ENCODE data around the gene TRIM27. TPM values are rescaled to one million over a fixed set of nuclear protein-coding genes. Genes with fewer than 3 reads are reported as not detected.

Gene TRIM27
- total and polyA plus RNA-seq, 3 experiments from 2014 or later = 61.6 to 69.2 (median 67.7) TPM

GRCh38 chr6:28901831-28902230 is 22.0 kb downstream of the TRIM27 start:
- Histone ChIP-seq H3K27ac (ENCODE audit: low read depth, low read length) (no peak overlapping the region), H3K36me3 (ENCODE audit: insufficient read depth, low read length) (peaks cover 32% of the 10 kb centered on the region), H3K4me1 (ENCODE audit: insufficient read depth, low read length) (peaks cover 7% of the 10 kb centered on the region), H3K4me3 (ENCODE audit: low read length) (no peak overlapping the region), H3K9me3 (ENCODE audit: low read length) (no peaks in the 10 kb centered on the region), H3K27me3 (ENCODE audit: insufficient read depth, low read length, poor library complexity, severe bottlenecking) (no peaks in the 10 kb centered on the region)
- peak overlapping the region in 1 of 7 donors; percentile 49 for H3K4me3 Mint-ChIP-seq
- CTCF ChIA-PET = no interaction called here
- peak overlapping the region in 2 of 8 donors; percentile 46 to 63 for H3K27ac Mint-ChIP-seq
- peaks cover 10 to 16% (median 15%) of the 10 kb centered on the region in 3 donors for H3K4me1 Mint-ChIP-seq
- no peak for DNase-seq
- POLR2A ChIA-PET = no interaction called here
- no peaks in the 10 kb centered on the region for H3K9me3 Mint-ChIP-seq
- peaks cover 6 to 63% (median 24%) of the 10 kb centered on the region in 3 donors for H3K36me3 Mint-ChIP-seq
- H3K27me3 Mint-ChIP-seq = no peaks in the 10 kb centered on the region

GRCh38 chr6:28900577-28901256 is 23.1 kb downstream of the TRIM27 start:
- H3K36me3 ChIP-seq (ENCODE audit: insufficient read depth, low read length) = peaks cover 25% of the 10 kb centered on the region
- no peak overlapping the region for H3K27ac ChIP-seq (ENCODE audit: low read depth, low read length)
- no peak overlapping the region for H3K4me3 Mint-ChIP-seq
- ChIA-PET CTCF (no interaction called here), POLR2A (no interaction called here)
- peaks cover 12 to 22% (median 17%) of the 10 kb centered on the region in 3 donors for H3K4me1 Mint-ChIP-seq
- H3K4me1 ChIP-seq (ENCODE audit: insufficient read depth, low read length) = peaks cover 7% of the 10 kb centered on the region
- no peaks in the 10 kb centered on the region for H3K27me3 ChIP-seq (ENCODE audit: insufficient read depth, low read length, poor library complexity, severe bottlenecking)
- peak overlapping the region in 3 of 8 donors; percentile 6 to 82 (median 59) for H3K27ac Mint-ChIP-seq
- peaks cover 3 to 6% of the 10 kb centered on the region in 2 donors for H3K27me3 Mint-ChIP-seq
- H3K36me3 Mint-ChIP-seq = peaks cover 6 to 65% (median 22%) of the 10 kb centered on the region in 3 donors
- H3K4me3 ChIP-seq (ENCODE audit: low read length) = no peak overlapping the region
- no peak for DNase-seq
- H3K9me3 ChIP-seq (ENCODE audit: low read length) = no peaks in the 10 kb centered on the region
- peaks cover 0 to 4% (median 4%) of the 10 kb centered on the region in 5 donors for H3K9me3 Mint-ChIP-seq

- H3K36me3 Mint-ChIP-seq = peaks cover 6 to 49% (median 17%) of the 10 kb centered on the region in 3 donors
- CTCF ChIA-PET = interaction anchor here (1.1 to 5.6 kb wide), 7 partner anchors 12 to 88 kb away, joined by 3 to 37 read pairs (median 5); partner anchors contain the start of gene TRIM27
- Histone ChIP-seq H3K4me3 (ENCODE audit: low read length) (no peak overlapping the region), H3K4me1 (ENCODE audit: insufficient read depth, low read length) (peaks cover 7% of the 10 kb centered on the region), H3K27ac (ENCODE audit: low read depth, low read length) (no peak overlapping the region), H3K9me3 (ENCODE audit: low read length) (no peaks in the 10 kb centered on the region), H3K36me3 (ENCODE audit: insufficient read depth, low read length) (peaks cover 16% of the 10 kb centered on the region), H3K27me3 (ENCODE audit: insufficient read depth, low read length, poor library complexity, severe bottlenecking) (no peaks in the 10 kb centered on the region)
- peaks cover 15 to 27% (median 22%) of the 10 kb centered on the region in 3 donors for H3K4me1 Mint-ChIP-seq
- H3K4me3 Mint-ChIP-seq = peak overlapping the region in 6 of 7 donors; percentile 43 to 99 (median 74)
- H3K27me3 Mint-ChIP-seq = peaks cover 3 to 8% of the 10 kb centered on the region in 2 donors
- POLR2A ChIA-PET = interaction anchor here (0.6 to 0.8 kb wide), 3 partner anchors 17 to 37 kb away, joined by 3 to 6 read pairs (median 3); no protein-coding TSS in a partner anchor
- DNase-seq = no peak
- peak overlapping the region in 7 of 8 donors; percentile 46 to 100 (median 66) for H3K27ac Mint-ChIP-seq
- peaks cover 0 to 4% (median 4%) of the 10 kb centered on the region in 5 donors for H3K9me3 Mint-ChIP-seq
Measured at GRCh38 chr6:28898710-28898965, 25.1 kb downstream of the TRIM27 start.

GRCh38 chr6:28897369-28897745 is 26.4 kb downstream of the TRIM27 start:
- ChIA-PET CTCF (interaction anchor here (0.9 to 5.6 kb wide), 8 partner anchors 12 to 59 kb away, joined by 3 to 37 read pairs (median 10); partner anchors contain the start of gene TRIM27), POLR2A (interaction anchor here (0.6 to 3.7 kb wide), 7 partner anchors 12 to 1004 kb away, joined by 3 to 32 read pairs (median 19); partner anchors contain the start of gene TRIM27)
- H3K27me3 Mint-ChIP-seq = peaks cover 3 to 10% of the 10 kb centered on the region in 2 donors
- peak overlapping the region; percentile 99 to 100 (median 99) for H3K27ac Mint-ChIP-seq
- no peaks in the 10 kb centered on the region for H3K9me3 ChIP-seq (ENCODE audit: low read length)
- no peak for DNase-seq
- peaks cover 7% of the 10 kb centered on the region for H3K4me1 ChIP-seq (ENCODE audit: insufficient read depth, low read length)
- H3K36me3 Mint-ChIP-seq = peaks cover 0 to 37% (median 9%) of the 10 kb centered on the region in 3 donors
- H3K27me3 ChIP-seq (ENCODE audit: insufficient read depth, low read length, poor library complexity, severe bottlenecking) = no peaks in the 10 kb centered on the region
- H3K36me3 ChIP-seq (ENCODE audit: insufficient read depth, low read length) = peaks cover 6% of the 10 kb centered on the region
- H3K4me3 Mint-ChIP-seq = peak overlapping the region; percentile 98 to 100 (median 99)
- peak overlapping the region; percentile 99 for H3K27ac ChIP-seq (ENCODE audit: low read depth, low read length)
- peak overlapping the region; percentile 91 for H3K4me3 ChIP-seq (ENCODE audit: low read length)
- H3K9me3 Mint-ChIP-seq = peaks cover 0 to 5% (median 4%) of the 10 kb centered on the region in 5 donors
- H3K4me1 Mint-ChIP-seq = peaks cover 15 to 27% (median 22%) of the 10 kb centered on the region in 3 donors

GRCh38 chr6:28896505-28897368 is 27.0 kb downstream of the TRIM27 start:
- Histone ChIP-seq H3K4me1 (ENCODE audit: insufficient read depth, low read length) (peaks cover 7% of the 10 kb centered on the region), H3K4me3 (ENCODE audit: low read length) (peak overlapping the region; percentile 91), H3K9me3 (ENCODE audit: low read length) (no peaks in the 10 kb centered on the region), H3K27ac (ENCODE audit: low read depth, low read length) (peak overlapping the region; percentile 99), H3K27me3 (ENCODE audit: insufficient read depth, low read length, poor library complexity, severe bottlenecking) (no peaks in the 10 kb centered on the region), H3K36me3 (ENCODE audit: insufficient read depth, low read length) (peaks cover 6% of the 10 kb centered on the region)
- ChIA-PET CTCF (interaction anchor here (0.9 to 5.6 kb wide), 10 partner anchors 12 to 58 kb away, joined by 3 to 37 read pairs (median 7); partner anchors contain the start of gene TRIM27), POLR2A (interaction anchor here (0.6 to 3.7 kb wide), 11 partner anchors 12 to 1004 kb away, joined by 3 to 32 read pairs (median 10); partner anchors contain the start of gene TRIM27)
- Mint-ChIP-seq H3K27ac (peak overlapping the region; percentile 99 to 100 (median 99)), H3K36me3 (peaks cover 0 to 30% (median 9%) of the 10 kb centered on the region in 3 donors), H3K9me3 (peaks cover 0 to 5% (median 4%) of the 10 kb centered on the region in 5 donors), H3K27me3 (peaks cover 3 to 10% of the 10 kb centered on the region in 2 donors), H3K4me1 (peaks cover 15 to 27% (median 22%) of the 10 kb centered on the region in 3 donors), H3K4me3 (peak overlapping the region; percentile 98 to 100 (median 99))
- peak; percentile 13 to 75 (median 55) for DNase-seq

GRCh38 chr6:28895131-28895812 is 28.5 kb downstream of the TRIM27 start:
- H3K9me3 ChIP-seq (ENCODE audit: low read length) = no peaks in the 10 kb centered on the region
- H3K36me3 Mint-ChIP-seq = peaks cover 0 to 17% (median 2%) of the 10 kb centered on the region in 3 donors
- POLR2A ChIA-PET = interaction anchor here (0.7 to 3.7 kb wide), 9 partner anchors 10 to 1748 kb away, joined by 3 to 32 read pairs (median 16); a partner anchor contains a TSS
- peaks cover 15 to 27% (median 22%) of the 10 kb centered on the region in 3 donors for H3K4me1 Mint-ChIP-seq
- CTCF ChIA-PET = interaction anchor here (0.9 to 5.6 kb wide), 9 partner anchors 10 to 755 kb away, joined by 3 to 37 read pairs (median 9); partner anchors contain the start of gene TRIM27
- H3K36me3 ChIP-seq (ENCODE audit: insufficient read depth, low read length) = no peaks in the 10 kb centered on the region
- H3K27ac ChIP-seq (ENCODE audit: low read depth, low read length) = peak overlapping the region; percentile 99
- peak overlapping the region; percentile 99 to 100 (median 99) for H3K27ac Mint-ChIP-seq
- H3K9me3 Mint-ChIP-seq = peaks cover 0 to 5% (median 4%) of the 10 kb centered on the region in 5 donors
- H3K4me1 ChIP-seq (ENCODE audit: insufficient read depth, low read length) = peaks cover 7% of the 10 kb centered on the region
- H3K27me3 ChIP-seq (ENCODE audit: insufficient read depth, low read length, poor library complexity, severe bottlenecking) = no peaks in the 10 kb centered on the region
- DNase-seq = peak; percentile 78 to 96 (median 90)
- H3K4me3 ChIP-seq (ENCODE audit: low read length) = peak overlapping the region; percentile 91
- peaks cover 3 to 10% of the 10 kb centered on the region in 2 donors for H3K27me3 Mint-ChIP-seq
- H3K4me3 Mint-ChIP-seq = peak overlapping the region; percentile 98 to 100 (median 99)

- no peak overlapping the region for H3K4me3 ChIP-seq (ENCODE audit: low read length)
- no peak for DNase-seq
- ChIA-PET CTCF (interaction anchor here (1.0 kb wide), 1 partner anchor 27 kb away, joined by 3 read pairs; no protein-coding TSS in a partner anchor), POLR2A (no interaction called here)
- peaks cover 11 to 20% (median 16%) of the 10 kb centered on the region in 3 donors for H3K4me1 Mint-ChIP-seq
- H3K9me3 Mint-ChIP-seq = peaks cover 0 to 5% (median 4%) of the 10 kb centered on the region in 5 donors
- no peaks in the 10 kb centered on the region for H3K27me3 ChIP-seq (ENCODE audit: insufficient read depth, low read length, poor library complexity, severe bottlenecking)
- peaks cover 7% of the 10 kb centered on the region for H3K4me1 ChIP-seq (ENCODE audit: insufficient read depth, low read length)
- no peaks in the 10 kb centered on the region for H3K9me3 ChIP-seq (ENCODE audit: low read length)
- no peak overlapping the region for H3K27ac ChIP-seq (ENCODE audit: low read depth, low read length)
- H3K36me3 Mint-ChIP-seq = peaks cover 0 to 15% (median 0%) of the 10 kb centered on the region in 3 donors
- H3K4me3 Mint-ChIP-seq = peak overlapping the region in 4 of 7 donors; percentile 28 to 80 (median 44)
- peaks cover 3 to 10% of the 10 kb centered on the region in 2 donors for H3K27me3 Mint-ChIP-seq
- H3K27ac Mint-ChIP-seq = peak overlapping the region in 1 of 8 donors; percentile 71
- no peaks in the 10 kb centered on the region for H3K36me3 ChIP-seq (ENCODE audit: insufficient read depth, low read length)
Measured at GRCh38 chr6:28893172-28893799, 30.5 kb downstream of the TRIM27 start.
